Measurements from ENCODE around the gene COL4A1.

COL4A1 gene

DNA sequence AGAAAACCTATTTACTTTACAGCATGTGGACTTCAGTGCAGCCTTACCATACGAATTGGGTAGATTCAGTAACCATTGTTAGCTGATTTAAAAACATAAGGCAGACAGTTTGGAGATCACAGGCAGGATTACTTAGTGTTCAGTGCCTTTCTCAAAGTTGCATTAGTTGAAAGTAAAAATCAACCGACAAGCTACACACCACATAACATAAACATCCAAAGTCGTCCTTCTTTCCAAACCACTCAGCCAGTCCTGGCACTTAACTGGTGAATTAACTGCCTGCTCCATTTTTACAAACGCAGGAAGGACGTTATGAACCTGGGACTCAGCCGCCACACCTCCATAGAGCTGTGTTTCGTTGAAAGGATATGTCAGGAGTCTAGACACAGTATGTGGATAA lies 91.4 kb downstream of the COL4A1 start:
- DNase-seq, result no peak

DNA sequence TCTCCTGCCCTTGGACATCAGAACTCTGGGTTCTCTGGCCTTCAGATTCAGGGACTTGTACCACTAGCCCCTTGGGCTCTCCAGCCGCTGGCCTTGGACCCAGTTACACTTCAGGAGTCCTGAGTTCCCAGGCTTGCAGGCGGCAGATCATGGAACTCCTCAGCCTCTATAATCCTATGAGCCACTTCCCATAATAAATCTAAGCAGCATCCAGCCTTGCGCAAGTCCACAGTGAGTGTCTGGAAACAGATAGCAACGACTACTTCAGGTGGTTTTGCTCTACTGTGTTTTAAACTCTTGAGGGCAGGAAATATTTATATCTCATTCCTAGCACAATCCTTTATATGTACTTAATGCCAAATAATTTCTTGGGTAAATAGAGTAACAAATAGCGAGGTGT lies 92.3 kb downstream of the COL4A1 start:
- DNase-seq, result no peak

GRCh38 chr13:110213461-110214074 lies 93.4 kb downstream of the COL4A1 start:
- no peak for DNase-seq

DNA sequence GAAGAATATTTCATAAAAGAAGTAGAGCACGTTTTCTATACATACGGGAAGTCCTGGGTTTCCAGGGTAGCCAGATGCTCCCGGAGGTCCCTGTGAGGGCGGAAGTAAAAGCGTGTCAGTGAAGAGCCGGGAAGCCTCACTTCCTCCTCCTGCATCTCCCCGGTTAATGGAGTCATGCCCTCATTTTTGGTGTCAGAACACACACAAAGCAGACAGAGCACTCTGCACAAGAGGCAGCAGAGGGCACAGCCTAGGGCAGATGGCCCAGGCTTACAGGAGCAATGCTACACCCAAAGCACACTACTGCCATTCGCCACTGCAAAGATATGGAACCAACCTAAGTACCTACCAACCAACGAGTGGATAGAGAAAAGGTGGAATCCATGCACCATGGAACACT lies 94.4 kb downstream of the COL4A1 start:
- DNase-seq, result no peak

DNA sequence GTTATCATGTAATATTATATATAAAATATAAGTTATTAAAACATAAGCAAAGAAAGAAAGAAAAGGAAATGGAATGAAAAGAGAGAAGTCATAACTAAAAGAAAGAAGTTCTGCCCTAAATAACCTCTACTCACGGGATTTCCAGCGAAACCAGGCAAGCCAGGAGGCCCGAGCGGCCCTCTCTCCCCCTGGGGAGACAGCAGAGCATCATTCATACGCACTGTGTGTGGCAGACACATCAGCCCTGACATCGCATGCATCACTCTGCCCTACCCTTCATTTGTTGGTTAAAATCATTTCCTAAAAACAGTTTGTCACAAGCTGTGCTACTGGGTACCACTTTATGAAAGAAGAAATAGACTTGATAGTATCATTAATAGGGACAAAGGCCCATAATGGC lies 95.2 kb downstream of the COL4A1 start:
- DNase-seq, result no peak

DNA sequence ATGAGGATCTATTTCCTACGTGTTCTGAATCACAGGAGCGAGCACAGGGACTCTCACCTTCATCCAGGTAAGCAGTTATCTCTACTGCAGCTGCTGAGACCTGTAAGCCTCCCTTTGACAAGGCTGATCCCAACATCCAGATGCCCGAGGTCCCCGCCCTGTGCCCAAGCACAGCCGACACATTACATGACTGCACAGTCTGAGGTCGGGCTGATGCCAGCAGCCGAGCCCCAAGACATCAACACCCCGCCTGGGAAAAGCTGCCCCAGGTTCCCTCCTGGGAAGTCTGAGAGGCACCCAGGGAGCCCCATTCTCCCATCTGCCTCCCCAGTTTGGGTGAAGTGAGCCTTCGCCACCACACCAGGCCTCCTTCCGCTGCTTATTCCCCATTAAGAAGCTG lies 95.9 kb downstream of the COL4A1 start:
- DNase-seq, result no peak

- DNase-seq, result no peak
Measured at GRCh38 chr13:110210604-110210985, 96.4 kb downstream of the COL4A1 start.

GRCh38 chr13:110209950-110210603 lies 96.9 kb downstream of the COL4A1 start:
- no peak for DNase-seq

GRCh38 chr13:110208116-110208515 lies 98.8 kb downstream of the COL4A1 start:
- no peak for DNase-seq

DNA sequence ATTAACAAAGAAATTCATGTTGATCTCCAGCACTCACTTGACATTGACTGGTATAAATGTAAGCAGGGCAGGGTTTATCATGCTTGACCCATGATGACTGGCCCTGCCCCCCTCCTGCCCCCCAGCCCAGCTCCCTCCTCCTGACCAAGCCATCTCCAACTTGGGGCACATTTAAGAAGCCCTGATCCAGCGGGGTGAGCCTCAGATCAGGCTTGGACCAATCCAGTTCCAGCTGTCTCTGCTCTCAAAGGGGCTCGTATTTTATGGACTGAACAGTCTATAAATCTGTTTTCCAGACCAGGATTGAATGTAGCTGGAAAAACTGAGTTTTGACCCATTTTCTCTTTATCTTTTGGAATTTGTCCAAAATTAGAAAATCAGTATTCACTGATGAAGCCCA lies 100.0 kb downstream of the COL4A1 start:
- DNase-seq, result no peak

DNA sequence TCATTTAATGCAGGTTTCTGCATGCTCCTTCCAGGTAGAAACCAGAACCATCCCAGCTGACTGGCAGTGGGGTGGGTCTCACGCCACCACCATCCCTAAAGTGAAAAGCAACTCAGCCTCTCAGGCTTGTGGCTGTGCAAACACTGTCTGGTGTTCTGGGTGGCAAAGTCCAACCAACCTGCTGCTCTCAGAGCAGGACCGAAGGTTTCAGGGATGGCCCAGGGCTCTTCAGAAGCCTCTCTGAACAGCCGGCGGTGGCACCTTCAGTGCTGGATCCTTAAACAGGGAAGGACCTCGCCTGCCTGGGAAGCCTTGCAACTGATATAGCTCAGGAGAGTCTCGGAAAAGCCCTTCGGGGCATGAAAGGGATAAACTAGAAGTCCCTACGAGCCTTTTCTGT lies 100.8 kb downstream of the COL4A1 start:
- DNase-seq, result no peak

GRCh38 chr13:110201114-110201513 lies 105.8 kb downstream of the COL4A1 start:
- DNase-seq, result no peak

DNA sequence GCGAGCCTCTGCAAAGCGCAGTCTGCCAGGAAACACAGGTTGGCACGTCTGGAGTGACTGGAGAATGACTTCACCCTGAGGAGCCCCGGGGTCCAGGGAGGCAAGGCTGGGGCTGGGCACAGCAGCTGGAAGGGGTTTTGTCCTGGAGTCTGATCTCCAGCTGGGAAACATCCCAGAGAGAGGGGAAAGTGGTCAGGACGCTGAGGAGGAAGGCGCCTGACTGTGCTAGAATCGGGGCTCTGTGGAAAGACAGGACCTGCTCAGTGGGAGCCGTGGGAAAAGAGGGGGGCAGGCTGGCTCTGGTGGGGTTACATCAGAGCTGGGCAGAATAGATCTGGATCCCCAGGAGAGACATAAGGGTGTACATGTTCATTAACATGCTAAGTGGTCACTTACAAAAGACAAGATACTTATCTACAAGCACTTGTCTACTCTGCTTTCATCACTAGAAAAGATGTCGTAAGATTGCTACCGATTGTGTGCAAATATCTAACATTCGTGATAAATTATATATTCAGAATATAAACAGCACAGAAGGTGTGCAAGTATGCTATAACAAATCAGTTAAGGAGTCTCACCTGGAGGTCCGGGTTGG lies 106.6 kb downstream of the COL4A1 start:
- DNase-seq, result no peak

GRCh38 chr13:110199046-110199831 lies 107.7 kb downstream of the COL4A1 start:
- no peak for DNase-seq

DNA sequence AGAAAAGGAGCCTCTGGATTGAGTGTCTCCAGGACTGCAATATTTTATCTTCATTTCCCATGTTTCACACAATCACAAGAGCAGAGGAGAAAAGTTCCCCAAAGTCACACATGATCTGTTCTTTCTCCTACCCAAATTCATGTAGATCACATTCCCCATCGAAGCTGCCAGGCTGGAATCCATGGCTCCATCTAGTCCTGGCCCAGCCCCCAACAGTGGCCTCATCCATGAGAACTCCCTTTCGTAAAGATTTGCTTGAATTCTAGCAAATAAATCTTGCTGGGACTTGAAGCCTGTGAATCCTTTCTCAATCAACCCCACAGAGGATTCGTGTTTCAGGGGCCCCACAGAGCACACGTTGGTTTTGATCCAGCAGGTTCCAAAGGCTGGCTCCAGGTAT lies 109.5 kb downstream of the COL4A1 start:
- DNase-seq, result no peak

- DNase-seq, result no peak
Measured at GRCh38 chr13:110197026-110197425, 109.9 kb downstream of the COL4A1 start.

GRCh38 chr13:110195547-110196485 lies 111.1 kb downstream of the COL4A1 start:
- no peak for DNase-seq

- no peak for DNase-seq
Measured at GRCh38 chr13:110194451-110194850, 112.5 kb downstream of the COL4A1 start.

DNA sequence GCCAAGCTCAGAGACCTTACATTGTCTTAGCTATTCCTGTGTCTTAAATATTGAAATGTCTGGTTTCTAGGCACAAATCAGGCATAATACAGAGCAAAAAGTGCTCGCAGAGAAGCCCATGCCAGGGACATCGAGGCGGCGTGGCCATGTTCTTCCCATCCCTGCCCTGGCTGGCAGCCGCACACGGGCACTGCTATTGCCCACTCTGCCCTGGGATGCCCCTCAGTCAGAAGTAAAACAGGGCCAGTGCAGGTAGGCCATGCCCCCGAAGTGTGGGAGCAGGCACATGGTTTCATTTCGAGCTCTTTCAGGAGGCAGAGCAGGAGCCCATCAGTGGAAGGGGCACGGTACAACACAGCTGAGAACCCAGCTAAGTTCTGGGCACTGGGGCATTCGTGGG lies 113.5 kb downstream of the COL4A1 start:
- no peak for DNase-seq

GRCh38 chr13:110192472-110192871 lies 114.5 kb downstream of the COL4A1 start:
- DNase-seq, result no peak

GRCh38 chr13:110187641-110188161 lies 119.3 kb downstream of the COL4A1 start:
- DNase-seq, result no peak

DNA sequence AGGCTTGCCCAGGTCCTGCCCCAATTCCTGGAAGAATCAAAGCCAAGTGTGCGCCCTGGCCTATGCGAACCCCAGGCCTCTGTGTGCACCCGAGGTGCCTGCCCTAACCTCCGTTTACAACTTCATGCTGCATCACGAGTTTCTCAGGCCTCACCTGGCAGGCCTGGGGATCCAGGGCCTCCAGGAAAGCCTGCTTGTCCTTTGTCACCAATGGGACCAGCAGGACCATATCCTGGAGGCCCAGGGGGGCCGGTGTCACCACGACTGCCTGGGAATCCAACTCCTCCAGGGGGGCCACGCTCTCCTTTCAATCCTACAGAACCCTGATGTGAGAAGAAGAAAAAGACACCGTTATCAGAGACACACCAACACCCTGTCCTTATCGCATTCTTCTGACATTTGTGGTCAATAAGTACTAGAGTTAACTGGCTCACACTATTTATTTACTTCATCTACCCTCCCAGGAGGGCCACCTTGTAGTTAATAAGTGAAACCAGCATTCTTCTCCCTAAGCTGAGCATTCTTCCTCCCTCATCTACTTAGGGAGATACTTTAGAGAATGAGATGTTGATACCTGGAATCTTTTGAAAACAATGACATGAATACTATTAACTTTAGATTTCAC lies 120.6 kb downstream of the COL4A1 start:
- no peak for DNase-seq
